Hepatocyte (in vitro differentiated cells): ENCODE results near the gene TNFAIP2.

ENCODE experiments used
- EZH2 ChIP-seq: fragments of 200-600 bp; sonication (generic); IDR thresholded peaks from 2 replicates; pipeline ENCODE4 v1.6.1; 2016; ENCODE audit warnings: antibody characterized with exemption, mild to moderate bottlenecking, borderline replicate concordance
- EZH2phosphoT487 ChIP-seq: fragments of 200-600 bp; sonication (generic); IDR thresholded peaks from one replicate; pipeline ENCODE4 v1.6.1; 2018; ENCODE audit warnings: antibody characterized with exemption, mild to moderate bottlenecking, low read depth, moderate library complexity; ENCODE audit not compliant: unreplicated experiment, severe bottlenecking
- TF ChIP-seq, protein P1 (sequence below): fragments of 200-600 bp; sonication (generic); IDR thresholded peaks from 2 replicates; pipeline ENCODE4 v1.5.1; 2016; ENCODE audit warnings: antibody characterized with exemption, mild to moderate bottlenecking; ENCODE audit not compliant: poor library complexity

- TF ChIP-seq, protein P1, sequence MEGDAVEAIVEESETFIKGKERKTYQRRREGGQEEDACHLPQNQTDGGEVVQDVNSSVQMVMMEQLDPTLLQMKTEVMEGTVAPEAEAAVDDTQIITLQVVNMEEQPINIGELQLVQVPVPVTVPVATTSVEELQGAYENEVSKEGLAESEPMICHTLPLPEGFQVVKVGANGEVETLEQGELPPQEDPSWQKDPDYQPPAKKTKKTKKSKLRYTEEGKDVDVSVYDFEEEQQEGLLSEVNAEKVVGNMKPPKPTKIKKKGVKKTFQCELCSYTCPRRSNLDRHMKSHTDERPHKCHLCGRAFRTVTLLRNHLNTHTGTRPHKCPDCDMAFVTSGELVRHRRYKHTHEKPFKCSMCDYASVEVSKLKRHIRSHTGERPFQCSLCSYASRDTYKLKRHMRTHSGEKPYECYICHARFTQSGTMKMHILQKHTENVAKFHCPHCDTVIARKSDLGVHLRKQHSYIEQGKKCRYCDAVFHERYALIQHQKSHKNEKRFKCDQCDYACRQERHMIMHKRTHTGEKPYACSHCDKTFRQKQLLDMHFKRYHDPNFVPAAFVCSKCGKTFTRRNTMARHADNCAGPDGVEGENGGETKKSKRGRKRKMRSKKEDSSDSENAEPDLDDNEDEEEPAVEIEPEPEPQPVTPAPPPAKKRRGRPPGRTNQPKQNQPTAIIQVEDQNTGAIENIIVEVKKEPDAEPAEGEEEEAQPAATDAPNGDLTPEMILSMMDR, result no peak
- TF ChIP-seq EZH2 (no peak), EZH2phosphoT487 (no peak)
Measured at GRCh38 chr14:103126088-103126872, 3.0 kb downstream of the TNFAIP2 start.
